Epidermal melanocyte (primary cell): ENCODE results near the gene INAFM1.
A peak's percentile ranks its signal among the peaks of the same experiment; 100 is the strongest.

Experiments used
- DNase-seq: peaks from one replicate; pipeline ENCODE4 v3.0.0; 2011; ENCODE audit warnings: low spot score; ENCODE audit not compliant: insufficient read length

Gene INAFM1

DNA sequence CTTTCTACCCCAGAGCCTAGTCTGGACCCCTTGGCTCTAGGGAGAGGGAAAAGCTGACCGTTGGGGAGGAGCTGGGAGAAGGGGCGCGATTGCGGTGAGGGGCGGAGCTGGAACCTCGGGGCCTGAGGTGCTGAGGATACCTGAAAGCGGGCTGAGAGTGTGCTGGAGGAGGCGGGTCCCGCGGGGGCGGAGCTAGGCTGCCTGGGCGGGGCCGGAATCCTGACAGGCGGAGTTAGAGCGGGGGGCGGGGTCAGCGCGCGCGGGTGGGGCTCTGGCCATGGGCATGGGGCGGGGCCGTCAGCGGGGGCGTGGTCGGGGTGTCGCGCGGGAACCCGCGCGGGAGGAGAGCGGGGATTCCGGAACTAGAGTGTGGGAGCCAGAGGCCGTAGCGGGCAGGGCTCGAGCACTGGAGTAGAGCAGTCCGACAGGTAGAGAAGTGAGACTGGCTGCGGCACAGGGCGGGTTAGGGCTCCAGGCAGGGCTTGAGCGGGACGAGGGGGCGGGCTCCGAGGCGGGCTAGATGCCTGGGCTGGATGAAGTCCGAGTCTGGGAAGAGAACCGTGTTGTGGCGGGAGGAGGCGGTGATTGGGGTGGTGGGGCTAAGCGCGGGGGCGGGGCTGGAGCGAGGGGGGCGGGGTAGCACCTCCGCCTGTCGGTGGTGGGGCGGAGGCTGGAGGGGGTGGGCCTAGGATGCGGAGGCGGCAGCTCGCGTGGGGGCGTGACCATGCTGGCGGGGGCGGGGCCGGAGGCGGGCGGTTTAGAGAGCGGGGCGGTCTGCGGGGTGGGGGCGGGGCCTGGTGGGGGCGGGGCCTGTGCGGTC lies at the start of gene INAFM1:
Gene INAFM1, plus strand, starts transcription at position 815 of the 820 bp plus-strand sequence. CDS start 35 bp downstream, outside the sequence.
- peak; percentile 81 for DNase-seq

DNA sequence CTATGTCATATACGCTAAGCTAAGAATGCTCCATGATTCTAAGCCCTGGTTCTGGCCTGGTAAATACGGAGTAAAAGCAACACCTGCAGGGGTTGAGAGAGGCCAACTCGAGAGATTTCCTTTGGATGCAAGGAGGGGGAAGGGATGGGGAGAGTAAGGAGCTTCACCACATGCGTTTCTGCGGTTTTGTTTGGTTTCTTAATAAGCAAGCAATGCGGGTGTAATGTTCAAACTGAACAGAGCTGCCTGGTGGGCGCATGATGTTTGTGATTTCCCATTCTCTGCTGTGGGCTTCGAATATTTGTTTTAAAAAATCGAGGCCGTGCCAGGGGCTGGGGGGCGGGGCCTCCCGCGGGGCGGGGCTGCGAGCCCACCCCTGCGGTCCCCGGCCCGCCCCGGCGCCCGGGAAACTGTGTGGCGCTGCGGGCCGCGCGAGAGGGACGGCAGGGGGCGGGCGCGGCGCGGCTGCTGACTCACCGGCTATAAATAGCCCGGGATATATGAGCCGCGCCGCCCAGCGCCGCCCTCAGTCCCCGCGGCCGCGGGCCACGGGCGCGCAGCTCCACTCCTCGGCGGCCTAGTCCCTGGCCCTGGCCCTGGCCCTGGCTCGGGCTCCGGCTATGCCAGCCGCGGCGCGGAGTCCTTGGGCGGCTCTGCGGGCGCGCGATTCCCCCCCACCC lies 48.8 kb upstream of the INAFM1 start:
- DNase-seq = peak; percentile 96

GRCh38 chr19:47226426-47227351 lies 48.0 kb upstream of the INAFM1 start:
- DNase-seq = peak; percentile 65

GRCh38 chr19:47227352-47228167 lies 47.1 kb upstream of the INAFM1 start:
- DNase-seq = peak; percentile 78

DNA sequence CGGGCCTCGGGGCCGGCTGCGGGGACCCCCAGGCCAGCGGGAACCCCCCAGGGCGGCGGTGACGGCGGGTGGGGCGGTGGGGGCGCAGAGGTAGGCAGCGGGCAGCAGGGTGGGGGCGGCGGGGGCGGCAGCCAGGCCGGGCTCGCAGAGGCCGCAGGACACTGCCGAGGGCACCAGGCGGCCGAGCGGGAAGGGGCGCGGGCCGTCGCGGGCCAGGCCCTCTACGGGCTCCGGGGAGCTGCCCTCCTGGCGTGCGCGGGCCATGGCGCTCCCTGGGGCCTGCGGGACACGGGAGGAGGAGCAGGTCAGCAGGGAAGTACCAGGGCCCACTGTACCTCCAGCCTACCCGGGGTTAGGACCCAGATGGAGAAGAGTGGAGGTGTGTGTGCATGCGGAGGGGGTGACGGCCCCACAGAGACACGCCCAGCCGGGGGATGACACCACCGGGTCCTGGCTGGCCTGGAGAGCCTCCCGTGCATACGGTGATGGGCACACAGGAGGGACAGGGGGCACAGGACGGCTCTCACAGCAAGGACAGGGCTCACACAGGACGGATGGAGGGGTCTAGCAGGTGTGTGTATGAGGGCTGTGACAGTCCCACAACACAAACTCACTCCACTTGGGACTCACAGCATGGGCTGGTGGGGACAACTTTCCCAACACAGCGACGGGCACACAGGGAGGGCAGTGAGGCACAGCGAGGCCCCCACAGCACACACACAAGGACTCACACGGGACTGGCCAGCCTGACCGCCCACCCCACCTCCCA lies 46.3 kb upstream of the INAFM1 start:
- no peak for DNase-seq

GRCh38 chr19:47228937-47229675 lies 45.6 kb upstream of the INAFM1 start:
- DNase-seq = peak; percentile 29

GRCh38 chr19:47229676-47230053 lies 45.0 kb upstream of the INAFM1 start:
- no peak for DNase-seq

GRCh38 chr19:47230054-47230920 lies 44.4 kb upstream of the INAFM1 start:
- DNase-seq = peak; percentile 39

DNA sequence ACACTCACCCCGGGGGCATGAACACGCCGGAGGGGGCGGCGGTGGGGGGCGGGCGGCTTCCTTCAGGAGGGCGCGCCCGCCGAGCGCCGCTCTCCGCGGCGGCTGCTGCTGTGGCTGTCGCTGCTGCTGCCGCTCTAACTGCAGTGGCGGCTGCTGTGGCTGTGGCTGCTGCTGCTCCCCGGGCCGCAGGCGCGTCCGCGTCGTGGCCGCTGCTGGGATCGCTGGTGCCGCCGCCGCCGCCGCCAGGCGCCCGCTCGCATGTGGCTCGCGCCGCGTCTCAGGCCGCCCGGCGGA lies 43.8 kb upstream of the INAFM1 start, which contains the start of gene BBC3:
Gene BBC3, minus strand, starts transcription at position 279 of the 294 bp plus-strand sequence. CDS start 2,768 bp downstream, outside the sequence.
- DNase-seq = no peak

GRCh38 chr19:47231215-47232054 lies 43.2 kb upstream of the INAFM1 start:
- DNase-seq = peak; percentile 75

DNA sequence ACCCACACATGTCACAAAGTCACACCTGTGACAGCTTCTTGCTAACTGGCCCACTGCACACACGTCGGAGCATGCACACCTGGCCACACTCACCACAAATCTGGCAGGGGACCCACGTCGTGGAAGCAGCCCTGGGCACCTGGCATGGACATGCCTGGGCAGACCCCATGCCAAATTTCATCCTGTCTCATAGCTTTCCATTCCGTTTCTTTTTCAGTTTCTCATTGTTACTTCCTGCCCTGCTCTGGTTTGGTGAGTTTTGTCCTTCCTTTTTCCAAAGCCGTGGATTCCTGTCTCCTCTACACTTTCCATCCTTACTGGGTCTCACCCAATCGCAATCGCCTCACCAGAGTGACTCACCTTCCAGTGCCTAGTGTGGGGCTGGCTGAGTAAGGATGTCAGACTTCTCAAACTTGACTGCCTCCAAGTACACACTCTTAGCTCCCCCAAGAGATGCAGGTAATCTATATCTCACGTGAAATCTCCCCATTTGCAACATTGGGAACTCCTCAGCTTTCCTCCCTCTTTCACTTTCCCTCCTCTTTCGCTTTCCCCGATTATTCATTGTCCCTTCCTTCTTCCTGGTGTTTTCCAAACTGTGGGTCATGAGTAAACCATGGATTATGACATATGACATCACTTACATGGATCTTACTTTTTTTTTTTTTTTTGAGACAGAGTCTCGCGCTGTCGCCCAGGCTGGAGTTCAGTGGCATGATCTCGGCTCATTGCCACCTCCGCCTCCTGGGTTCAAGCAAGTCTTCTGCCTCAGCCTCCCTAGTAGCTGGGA lies 42.1 kb upstream of the INAFM1 start:
- peak; percentile 15 for DNase-seq

DNA sequence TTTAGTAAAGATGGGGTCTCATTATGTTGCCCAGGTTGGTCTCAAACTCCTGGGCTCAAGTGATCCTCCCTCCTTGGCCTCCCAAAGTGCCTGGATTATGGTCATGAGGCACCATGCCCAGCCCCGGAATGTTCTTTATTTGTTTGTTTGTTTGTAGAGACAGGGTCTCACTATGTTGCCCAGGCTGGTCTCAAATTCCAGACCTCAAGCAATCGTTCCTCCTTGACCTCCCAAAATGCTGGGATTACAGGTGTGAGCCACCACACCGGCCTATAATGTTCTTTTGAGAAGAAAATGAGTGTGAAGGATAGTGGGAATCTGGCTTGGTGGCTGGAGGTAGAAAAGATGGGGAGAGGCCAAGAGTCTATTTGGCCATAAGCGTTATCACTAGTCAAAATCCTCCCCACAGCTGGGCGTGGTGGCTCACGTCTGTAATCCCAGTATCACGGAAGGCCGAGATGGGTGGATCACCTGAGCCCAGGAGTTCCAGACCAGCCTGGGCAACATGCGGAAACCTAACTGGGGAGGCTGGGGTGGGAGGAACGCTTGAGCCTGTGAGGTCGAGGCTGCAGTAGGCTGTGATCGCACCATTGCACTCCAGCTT lies 38.5 kb upstream of the INAFM1 start:
- no peak for DNase-seq

DNA sequence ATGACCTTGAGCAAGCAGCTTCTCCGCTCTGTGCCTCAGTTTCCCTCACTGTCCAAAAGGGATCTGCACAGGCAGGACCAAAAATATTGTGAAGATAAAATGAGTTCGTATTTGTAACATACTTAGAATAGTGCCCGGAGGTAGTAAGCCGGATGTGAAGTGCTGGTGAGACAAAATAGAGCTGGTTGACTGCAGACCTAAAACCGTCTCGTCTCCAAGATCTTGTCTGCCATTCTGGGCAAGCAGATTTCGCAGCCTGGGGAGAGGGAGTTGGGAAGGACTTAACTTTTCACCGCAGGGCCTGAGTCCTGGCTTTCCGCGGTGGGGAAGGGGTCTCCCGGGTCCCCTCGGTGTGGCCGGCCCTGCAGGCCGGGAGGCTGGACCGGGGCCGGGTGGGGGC lies 35.5 kb upstream of the INAFM1 start:
- no peak for DNase-seq

DNA sequence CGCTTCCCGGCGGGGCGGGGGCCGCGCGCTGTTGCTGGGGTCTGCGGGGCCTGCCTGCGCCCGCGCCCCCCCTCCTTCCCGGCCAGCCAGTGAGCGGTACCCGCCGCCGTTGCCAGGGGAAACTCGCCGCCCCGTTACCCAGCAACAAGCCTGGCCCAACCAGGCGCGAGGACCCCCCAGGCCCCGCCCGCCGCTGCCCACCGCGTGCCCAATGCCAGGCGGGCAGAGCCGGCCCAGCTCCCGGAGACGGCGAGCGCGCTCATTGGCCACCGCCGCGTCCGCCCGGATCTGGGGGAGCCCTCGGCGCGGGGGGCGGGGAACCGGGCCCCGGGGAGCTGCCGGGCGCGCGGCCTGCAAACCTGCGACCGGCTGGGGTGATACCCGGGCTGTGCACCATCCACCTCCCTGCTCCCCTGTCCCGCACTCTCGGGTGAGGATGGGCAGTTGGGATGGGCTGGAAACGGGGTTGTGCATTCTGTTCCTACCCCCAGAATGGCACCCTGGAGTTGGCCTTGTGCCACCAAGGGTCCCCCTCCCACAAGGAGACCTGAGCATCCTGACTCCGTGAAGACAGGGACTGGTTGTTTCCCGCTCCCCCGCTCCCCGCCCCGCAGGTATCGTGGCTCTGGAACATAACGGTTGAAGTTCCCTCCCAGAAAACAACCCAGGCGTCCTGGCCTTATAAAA lies 34.9 kb upstream of the INAFM1 start:
- peak; percentile 88 for DNase-seq

DNA sequence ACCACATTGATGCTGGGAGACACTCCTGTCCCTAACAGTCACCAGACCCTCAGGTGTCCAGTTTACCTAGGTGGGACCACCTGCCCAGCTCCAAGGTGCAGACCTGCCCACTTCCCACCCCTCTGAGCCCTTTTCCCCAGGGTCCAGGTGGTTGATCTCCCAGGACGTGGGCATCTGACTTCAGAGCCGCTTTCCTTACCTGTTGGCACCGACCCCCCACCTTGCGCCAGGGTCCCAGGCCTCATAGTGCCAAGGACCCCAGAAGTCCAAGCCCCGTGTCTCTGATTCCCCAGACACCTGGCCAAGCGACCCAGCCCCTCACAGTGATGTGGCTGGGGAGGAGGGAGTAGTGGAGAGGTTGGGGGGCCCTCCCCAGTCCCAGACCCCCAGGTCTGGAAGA lies 34.1 kb upstream of the INAFM1 start:
- no peak for DNase-seq
